GM12878 (cell line): ENCODE data around the gene KCNK7. TPM values are rescaled to one million over a fixed set of nuclear protein-coding genes. Genes with fewer than 3 reads are reported as not detected.

ENCODE experiments used
- CHD1 ChIP-seq: IDR thresholded peaks from 2 replicates; pipeline ENCODE4 v1.6.1; 2012; ENCODE audit warnings: low read depth, low read length, improper control_type of control experiment
- CTCF ChIP-seq, 3 experiments: IDR thresholded peaks in 2 of 3; conservative IDR thresholded peaks in 1 of 3; 2 replicates each; pipeline ENCODE4 v1.5.1; 2011; ENCODE audit warnings: low read depth in 3 of 3, low read length in 3 of 3, mild to moderate bottlenecking in 3 of 3, control low read depth in 2 of 3, moderate library complexity in 2 of 3, inconsistent platforms in 1 of 3, mixed read lengths in 1 of 3; ENCODE audit not compliant: control insufficient read depth in 2 of 3, insufficient read depth in 1 of 3; ENCODE audit errors: extremely low read depth in 1 of 3
- DPF2 ChIP-seq: fragments of 450-650 bp; IDR thresholded peaks from 2 replicates; pipeline ENCODE4 v1.6.1; 2017; ENCODE audit warnings: mild to moderate bottlenecking
- ESRRA ChIP-seq: IDR thresholded peaks from 2 replicates; pipeline ENCODE4 v1.6.1; 2012; ENCODE audit warnings: mild to moderate bottlenecking, low read length, improper control_type of control experiment
- ETV6 ChIP-seq, 2 experiments: fragments of 450-650 bp in 1 of 2; IDR thresholded peaks in 1 of 2; conservative IDR thresholded peaks in 1 of 2; 2 replicates each; pipeline ENCODE4 v1.6.1; 2014; ENCODE audit warnings: antibody characterized with exemption in 1 of 2, borderline replicate concordance in 1 of 2, low read depth in 1 of 2, mild to moderate bottlenecking in 1 of 2, moderate library complexity in 1 of 2
- FOXM1 ChIP-seq: IDR thresholded peaks from 2 replicates; pipeline ENCODE4 v1.6.1; 2012; ENCODE audit warnings: low read depth, mild to moderate bottlenecking, inconsistent platforms, low read length, moderate library complexity
- IRF4 ChIP-seq: IDR thresholded peaks from 2 replicates; pipeline ENCODE4 v1.6.1; 2011; ENCODE audit warnings: low read depth, low read length
- JUNB ChIP-seq: IDR thresholded peaks from 2 replicates; pipeline ENCODE4 v1.6.1; 2016; ENCODE audit warnings: antibody characterized with exemption, mild to moderate bottlenecking
- KDM1A ChIP-seq: fragments of 200-600 bp; sonication (generic); IDR thresholded peaks from 2 replicates; pipeline ENCODE4 v1.6.1; 2016; ENCODE audit warnings: borderline replicate concordance
- MTA3 ChIP-seq: IDR thresholded peaks from 2 replicates; pipeline ENCODE4 v1.6.1; 2012; ENCODE audit warnings: low read length, inconsistent platforms, borderline replicate concordance
- MXI1 ChIP-seq: fragments of 150-350 bp; IDR thresholded peaks from 2 replicates; pipeline ENCODE4 v1.6.1; 2011; ENCODE audit warnings: low read depth, mild to moderate bottlenecking, inconsistent platforms, low read length, improper control_type of control experiment
- MYC ChIP-seq: IDR thresholded peaks from 2 replicates; pipeline ENCODE4 v1.6.1; 2011; ENCODE audit warnings: mild to moderate bottlenecking, low read length, moderate library complexity, inconsistent platforms; ENCODE audit not compliant: insufficient read depth, insufficient replicate concordance, insufficient read length, severe bottlenecking
- NR2C1 ChIP-seq: fragments of 450-650 bp; IDR thresholded peaks from 2 replicates; pipeline ENCODE4 v1.6.1; 2017; ENCODE audit warnings: antibody characterized with exemption, mild to moderate bottlenecking, moderate library complexity
- PML ChIP-seq: IDR thresholded peaks from 2 replicates; pipeline ENCODE4 v1.6.1; 2012; ENCODE audit warnings: low read length, inconsistent platforms
- PRDM15 ChIP-seq: fragments of 450-650 bp; formaldehyde crosslinking; IDR thresholded peaks from 2 replicates; pipeline ENCODE4 v1.4.0; 2020; ENCODE audit warnings: mild to moderate bottlenecking, moderate library complexity
- RCOR1 ChIP-seq: conservative IDR thresholded peaks from 2 replicates; pipeline ENCODE4 v1.6.1; 2012; ENCODE audit warnings: low read depth, low read length, improper control_type of control experiment
- RELA ChIP-seq: fragments of 450-650 bp; IDR thresholded peaks from 2 replicates; pipeline ENCODE4 v1.8.0; 2014; ENCODE audit warnings: borderline replicate concordance; ENCODE audit not compliant: partially characterized antibody
- REST ChIP-seq: IDR thresholded peaks from 2 replicates; pipeline ENCODE4 v1.6.1; 2012; ENCODE audit warnings: mild to moderate bottlenecking, low read depth, low read length
- TAF1 ChIP-seq: IDR thresholded peaks from 2 replicates; pipeline ENCODE4 v1.6.1; 2011; ENCODE audit warnings: mild to moderate bottlenecking, low read depth, low read length, borderline replicate concordance
- TCF7 ChIP-seq: IDR thresholded peaks from 2 replicates; pipeline ENCODE4 v1.6.1; 2014; ENCODE audit warnings: antibody characterized with exemption, borderline replicate concordance
- YY1 ChIP-seq: IDR thresholded peaks from 2 replicates; pipeline ENCODE4 v1.6.1; 2011; ENCODE audit warnings: low read depth, mild to moderate bottlenecking, low read length
- polyA plus RNA-seq, 11 experiments: library from polyadenylated mRNA; depleted of rRNA in 4 of 11; unstranded in 6 of 11; stranded (reverse) in 5 of 11; fragments of >200 nt; fragmentation: Nextera tagmentation in 4 of 11; fragmentation: Illumina TruSeq in 1 of 11; extraction: Ambion mirVana in 4 of 11; extraction: Trizol in 1 of 11; gene quantifications; 1 replicate in 1 of 11; 2 replicates in 10 of 11; pipeline versions ENCODE4 v1.2.1 to v1.2.3, GENCODE V29; 2011 to 2016; ENCODE audit warnings: inconsistent platforms in 2 of 11, missing spikeins in 2 of 11, low read depth in 1 of 11
- total RNA-seq, 4 experiments: library from RNA; depleted of rRNA in 3 of 4; stranded (reverse); fragments of >200 nt in 3 of 4; fragmentation: Illumina TruSeq in 1 of 4; extraction: Trizol in 1 of 4; gene quantifications; 2 replicates each; pipeline versions ENCODE4 v1.2.1 to v1.2.3, GENCODE V29; 2013 to 2021

Gene KCNK7
- total and polyA plus RNA-seq, 10 of the 15 experiments (the other 5 are each of a cell fraction or from before 2014, with no cell fraction given), result 0.11 to 0.54 (median 0.23) TPM; not detected in 7

GRCh38 chr11:65588199-65589054 lies 7.2 kb downstream of the KCNK7 start (continued):
- no peak for TF ChIP-seq PRDM15
- TF ChIP-seq MXI1, result peak; percentile 47
- TF ChIP-seq PML, result no peak
- TF ChIP-seq MYC, result peak; percentile 22
- peak; percentile 41 for TF ChIP-seq RELA
- peak in 1 of 2 experiments; percentile 75; a peak in 2 of 4 replicates for TF ChIP-seq ETV6 (conservative IDR thresholded peaks at IDR 0.05 in 1 of 2, IDR thresholded peaks at IDR 0.05 in 1 of 2; ENCODE audit: borderline replicate concordance in 1 of 2, low read depth in 1 of 2)
- TF ChIP-seq NR2C1, result peak; percentile 54; the same call in 1 of the 2 replicates
- no peak for TF ChIP-seq KDM1A
- TF ChIP-seq IRF4, result peak; percentile 99
- TF ChIP-seq RCOR1, result peak; percentile 44; the same call in 1 of the 2 replicates
- TF ChIP-seq CHD1, result no peak
- peak; percentile 92 for TF ChIP-seq JUNB
- peak; percentile 21; the same call in 1 of the 2 replicates for TF ChIP-seq MTA3
- TF ChIP-seq REST, result 0 out of 2 replicates have a peak, but pooled peaks have one; percentile 31
- peak; percentile 83 to 91 (median 88) for TF ChIP-seq CTCF (IDR thresholded peaks at IDR 0.05 in 2 of 3, conservative IDR thresholded peaks at IDR 0.05 in 1 of 3; ENCODE audit: control insufficient read depth in 2 of 3, extremely low read depth in 1 of 3, insufficient read depth in 1 of 3, low read depth in 3 of 3, low read length in 3 of 3)
- TF ChIP-seq DPF2, result peak; percentile 99
- no peak for TF ChIP-seq ESRRA
- peak; percentile 90 for TF ChIP-seq YY1
- no peak for TF ChIP-seq TCF7
- no peak for TF ChIP-seq TAF1
- peak; percentile 76; the same call in 1 of the 2 replicates for TF ChIP-seq FOXM1
